Fibroblast of lung (primary cell): Measurements from ENCODE around the gene WNK1. TPM values are rescaled to one million over a fixed set of nuclear protein-coding genes. Genes with fewer than 3 reads are reported as not detected.

Experiments
- DNase-seq, 2 donors: peaks; one replicate each; pipeline versions ENCODE4 v3.0.0 to v3.0.0-alpha.2; 2010; ENCODE audit warnings: low read depth in 2 of 2
- H2AFZ ChIP-seq: 2 replicates; pipeline ENCODE4 v1.5.1; 2012; ENCODE audit warnings: low read length, control low read depth, inconsistent platforms
- H3K27ac ChIP-seq: 2 replicates; pipeline ENCODE4 v1.5.1; 2011; ENCODE audit warnings: low read length, control low read depth; ENCODE audit not compliant: insufficient read depth
- H3K27me3 ChIP-seq: 2 replicates; pipeline ENCODE4 v1.5.1; 2011; ENCODE audit warnings: mild to moderate bottlenecking, low read length; ENCODE audit not compliant: control insufficient read depth, insufficient read depth
- H3K36me3 ChIP-seq: 2 replicates; pipeline ENCODE4 v1.5.1; 2011; ENCODE audit warnings: low read length; ENCODE audit not compliant: control insufficient read depth, insufficient read depth
- H3K4me1 ChIP-seq: 2 replicates; pipeline ENCODE4 v1.5.1; 2011; ENCODE audit warnings: low read length; ENCODE audit not compliant: control insufficient read depth, insufficient read depth; ENCODE audit errors: extremely low read depth
- H3K4me2 ChIP-seq: 2 replicates; pipeline ENCODE4 v1.5.1; 2011; ENCODE audit warnings: low read length, control low read depth; ENCODE audit not compliant: insufficient read depth; ENCODE audit errors: extremely low read depth
- H3K4me3 ChIP-seq, 4 experiments: fragments of 200-600 bp in 1 of 4; sonication (generic) in 1 of 4; replicated peaks in 1 of 4; 2 replicates each; pipeline ENCODE4 v1.5.1; 2011 to 2016; ENCODE audit warnings: low read length in 4 of 4, low read depth in 3 of 4, mild to moderate bottlenecking in 3 of 4, control low read depth in 2 of 4, inconsistent platforms in 1 of 4, mixed read lengths in 1 of 4; ENCODE audit not compliant: insufficient read depth in 1 of 4; ENCODE audit errors: control extremely low read depth in 1 of 4
- H3K79me2 ChIP-seq: 2 replicates; pipeline ENCODE4 v1.5.1; 2012; ENCODE audit warnings: mild to moderate bottlenecking, low read length, inconsistent platforms; ENCODE audit not compliant: control insufficient read depth, insufficient read depth
- H3K9ac ChIP-seq: 2 replicates; pipeline ENCODE4 v1.5.1; 2011; ENCODE audit warnings: mild to moderate bottlenecking, low read length, control low read depth; ENCODE audit not compliant: insufficient read depth
- H3K9me3 ChIP-seq: 2 replicates; pipeline ENCODE4 v1.5.1; 2012; ENCODE audit warnings: low read depth, low read length; ENCODE audit not compliant: control insufficient read depth, insufficient read depth
- H4K20me1 ChIP-seq: 2 replicates; pipeline ENCODE4 v1.5.1; 2011; ENCODE audit warnings: low read length; ENCODE audit not compliant: control insufficient read depth, insufficient read depth; ENCODE audit errors: extremely low read depth
- CTCF ChIP-seq, 2 donors: IDR thresholded peaks in 1 of 2; conservative IDR thresholded peaks in 1 of 2; 1 replicate in 1 of 2; 2 replicates in 1 of 2; pipeline ENCODE4 v1.5.1; 2011 to 2012; ENCODE audit warnings: low read length in 2 of 2, control low read depth in 1 of 2, inconsistent platforms in 1 of 2, low read depth in 1 of 2, mild to moderate bottlenecking in 1 of 2
- EZH2 ChIP-seq: IDR thresholded peaks from 2 replicates; pipeline ENCODE4 v1.5.1; 2012; ENCODE audit warnings: low read length, control low read depth, mild to moderate bottlenecking; ENCODE audit errors: missing control alignments
- polyA plus RNA-seq, 2 donors: library from polyadenylated mRNA; depleted of rRNA in 1 of 2; stranded (reverse) in 1 of 2; unstranded in 1 of 2; fragments of >200 nt; gene quantifications; 2 replicates each; pipeline ENCODE4 v1.2.1, GENCODE V29; 2011 to 2012; ENCODE audit warnings: missing spikeins in 1 of 2
- total RNA-seq: library from RNA; depleted of rRNA; stranded (reverse); fragments of >200 nt; gene quantifications from 2 replicates; pipeline ENCODE4 v1.2.1, GENCODE V29; 2014

The WNK1 gene
- total and polyA plus RNA-seq, 2 donors (not counting 1 experiment from before 2014, with no cell fraction given), result 38.5 to 130 TPM

GRCh38 chr12:894226-894625 lies 141.8 kb downstream of the WNK1 start:
- Histone ChIP-seq H3K36me3 (peaks cover 8% of the 10 kb centered on the region), H2AFZ (no peak overlapping the region)
- no peak for TF ChIP-seq EZH2
- no peak for TF ChIP-seq CTCF (conservative IDR thresholded peaks at IDR 0.05 in 1 of 2, IDR thresholded peaks at IDR 0.05 in 1 of 2; ENCODE audit: low read depth in 1 of 2, low read length in 2 of 2)

DNA sequence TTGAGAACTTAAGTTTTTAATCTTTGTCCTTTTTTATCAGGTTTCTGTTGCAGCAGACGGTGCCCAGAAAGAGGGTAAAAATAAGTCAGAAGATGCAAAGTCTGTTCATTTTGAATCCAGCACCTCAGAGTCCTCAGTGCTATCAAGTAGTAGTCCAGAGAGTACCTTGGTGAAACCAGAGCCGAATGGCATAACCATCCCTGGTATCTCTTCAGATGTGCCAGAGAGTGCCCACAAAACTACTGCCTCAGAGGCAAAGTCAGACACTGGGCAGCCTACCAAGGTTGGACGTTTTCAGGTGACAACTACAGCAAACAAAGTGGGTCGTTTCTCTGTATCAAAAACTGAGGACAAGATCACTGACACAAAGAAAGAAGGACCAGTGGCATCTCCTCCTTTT lies 143.7 kb downstream of the WNK1 start:
- DNase-seq, result no peak
- H3K79me2 ChIP-seq, result no peaks in the 10 kb centered on the region
- peaks cover 4% of the 10 kb centered on the region for H3K4me1 ChIP-seq
- no peak overlapping the region for H3K9ac ChIP-seq
- H3K4me2 ChIP-seq, result no peak overlapping the region
- H3K27ac ChIP-seq, result no peak overlapping the region
- no peaks in the 10 kb centered on the region for H4K20me1 ChIP-seq
- H3K27me3 ChIP-seq, result no peaks in the 10 kb centered on the region
- H3K4me3 ChIP-seq, result no peak overlapping the region
- no peak for TF ChIP-seq CTCF (conservative IDR thresholded peaks at IDR 0.05 in 1 of 2, IDR thresholded peaks at IDR 0.05 in 1 of 2; ENCODE audit: low read depth in 1 of 2, low read length in 2 of 2)
- TF ChIP-seq EZH2, result no peak
- H3K9me3 ChIP-seq, result no peaks in the 10 kb centered on the region
- no peak overlapping the region for H2AFZ ChIP-seq
- H3K36me3 ChIP-seq, result peaks cover 11% of the 10 kb centered on the region

More at GRCh38 chr12:894226-894625, 141.8 kb downstream of the WNK1 start:
- H3K4me2 ChIP-seq, result no peak overlapping the region
- H4K20me1 ChIP-seq, result no peaks in the 10 kb centered on the region
- H3K9me3 ChIP-seq, result no peaks in the 10 kb centered on the region
- no peaks in the 10 kb centered on the region for H3K79me2 ChIP-seq
- H3K4me1 ChIP-seq, result peaks cover 4% of the 10 kb centered on the region
- H3K27ac ChIP-seq, result no peak overlapping the region
- H3K4me3 ChIP-seq, result no peak overlapping the region
- no peaks in the 10 kb centered on the region for H3K27me3 ChIP-seq
- DNase-seq, result no peak
- H3K9ac ChIP-seq, result no peak overlapping the region

DNA sequence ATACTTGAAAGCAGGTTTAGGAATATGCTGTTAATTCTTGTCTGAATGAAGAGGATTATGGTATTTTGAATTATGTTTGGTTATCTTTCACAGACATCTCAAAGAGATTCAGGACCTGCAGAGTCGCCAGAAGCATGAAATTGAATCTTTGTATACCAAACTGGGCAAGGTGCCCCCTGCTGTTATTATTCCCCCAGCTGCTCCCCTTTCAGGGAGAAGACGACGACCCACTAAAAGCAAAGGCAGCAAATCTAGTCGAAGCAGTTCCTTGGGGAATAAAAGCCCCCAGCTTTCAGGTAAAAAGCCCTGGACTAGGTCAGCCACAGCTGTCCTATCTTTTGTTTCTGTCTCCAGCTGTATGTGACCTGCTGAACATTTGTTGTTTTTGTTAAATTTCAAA lies 145.0 kb downstream of the WNK1 start:
- Histone ChIP-seq H3K9me3 (no peaks in the 10 kb centered on the region), H4K20me1 (no peaks in the 10 kb centered on the region), H2AFZ (no peak overlapping the region), H3K36me3 (peaks cover 13% of the 10 kb centered on the region), H3K4me1 (peaks cover 4% of the 10 kb centered on the region), H3K9ac (no peak overlapping the region), H3K27me3 (no peaks in the 10 kb centered on the region), H3K79me2 (no peaks in the 10 kb centered on the region), H3K27ac (no peak overlapping the region), H3K4me2 (no peak overlapping the region), H3K4me3 (no peak overlapping the region)
- no peak for TF ChIP-seq EZH2
- DNase-seq, result no peak
